Upper lobe of right lung (tissue), 1 donor: ENCODE data around the gene P4HTM. TPM values are rescaled to one million over a fixed set of nuclear protein-coding genes. Genes with fewer than 3 reads are reported as not detected.

Experiments used
- ATAC-seq: fragments of 200-7000 bp; cut with Tn5 transposase; one replicate; pipeline ENCODE4 v1.9.1; 2020; ENCODE audit warnings: mild to moderate bottlenecking, moderate library complexity
- DNase-seq: peaks from one replicate; pipeline ENCODE4 v3.0.0-alpha.2; 2020
- H3K27ac ChIP-seq: fragments of 200-600 bp; one replicate; pipeline ENCODE4 v1.8.0; 2022
- H3K27me3 ChIP-seq: fragments of 200-600 bp; one replicate; pipeline ENCODE4 v1.8.0; 2022; ENCODE audit warnings: mild to moderate bottlenecking
- H3K36me3 ChIP-seq: fragments of 200-600 bp; one replicate; pipeline ENCODE4 v1.8.0; 2022
- H3K4me1 ChIP-seq: fragments of 200-600 bp; one replicate; pipeline ENCODE4 v1.8.0; 2022
- H3K4me3 ChIP-seq: fragments of 200-600 bp; one replicate; pipeline ENCODE4 v1.8.0; 2022; ENCODE audit warnings: mild to moderate bottlenecking
- H3K9me3 ChIP-seq: fragments of 200-600 bp; one replicate; pipeline ENCODE4 v1.8.0; 2022
- CTCF ChIP-seq: fragments of 200-600 bp; IDR thresholded peaks from one replicate; pipeline ENCODE4 v1.8.0; 2022; ENCODE audit warnings: antibody characterized with exemption
- intact Hi-C: fragments of 100-400 bp; cut with DNase I; formaldehyde crosslinking; loops from one replicate; pipeline ENCODE4 v1.11.0; 2022
- total RNA-seq: library from RNA; stranded (reverse); fragmentation: NEBNext Ultra II Directional; extraction: Animal tissue kit (Norgen Biotek cat#: 25700); gene quantifications from one replicate; pipeline ENCODE4 v1.2.1, GENCODE V29; 2021
- donor health status: DM: no; HTN: yes; CAD: no; lungs with severe emphysema.

P4HTM gene
- total RNA-seq, 1 donor from 2014 or later, result 38.0 TPM

GRCh38 chr3:48983096-48983495 lies 6.9 kb upstream of the P4HTM start:
- ATAC-seq (no peak), DNase-seq (no peak)
- Histone ChIP-seq H3K27ac (no peak overlapping the region), H3K4me1 (no peaks in the 10 kb centered on the region), H3K36me3 (peaks cover 75% of the 10 kb centered on the region), H3K9me3 (no peaks in the 10 kb centered on the region), H3K27me3 (no peaks in the 10 kb centered on the region), H3K4me3 (no peak overlapping the region)
- TF ChIP-seq CTCF, result no peak
- intact Hi-C loops, result no loop called here

- DNase-seq (no peak), ATAC-seq (peak; percentile 45)
- H3K4me1 ChIP-seq, result peaks cover 9% of the 10 kb centered on the region
- no peaks in the 10 kb centered on the region for H3K9me3 ChIP-seq
- no peak overlapping the region for H3K4me3 ChIP-seq
- H3K36me3 ChIP-seq, result peaks cover 63% of the 10 kb centered on the region
- intact Hi-C loops, result no loop called here
- H3K27ac ChIP-seq, result no peak overlapping the region
- no peak for TF ChIP-seq CTCF
- H3K27me3 ChIP-seq, result no peaks in the 10 kb centered on the region
These were observed 5.4 kb upstream of the P4HTM start for GRCh38 chr3:48984663-48985062.

- no peak overlapping the region for H3K27ac ChIP-seq
- intact Hi-C loops, result no loop called here
- H3K4me1 ChIP-seq, result peaks cover 11% of the 10 kb centered on the region
- no peaks in the 10 kb centered on the region for H3K9me3 ChIP-seq
- H3K36me3 ChIP-seq, result peaks cover 50% of the 10 kb centered on the region
- DNase-seq, result peak; percentile 3
- no peak for ATAC-seq
- no peaks in the 10 kb centered on the region for H3K27me3 ChIP-seq
- no peak for TF ChIP-seq CTCF
- no peak overlapping the region for H3K4me3 ChIP-seq
These were observed 4.1 kb upstream of the P4HTM start for GRCh38 chr3:48985831-48986376.

- Histone ChIP-seq H3K4me1 (peaks cover 21% of the 10 kb centered on the region), H3K9me3 (no peaks in the 10 kb centered on the region), H3K27me3 (no peaks in the 10 kb centered on the region), H3K4me3 (peak overlapping the region; percentile 89), H3K27ac (peak overlapping the region; percentile 91), H3K36me3 (peaks cover 24% of the 10 kb centered on the region)
- ATAC-seq (no peak), DNase-seq (no peak)
- no peak for TF ChIP-seq CTCF
- intact Hi-C loops, result no loop called here
These were observed 780 bp upstream of the P4HTM start for GRCh38 chr3:48989126-48989795.

GRCh38 chr3:48990636-48991469 lies 812 bp downstream of the P4HTM start:
- Histone ChIP-seq H3K9me3 (no peaks in the 10 kb centered on the region), H3K27ac (peak overlapping the region; percentile 91), H3K36me3 (peaks cover 10% of the 10 kb centered on the region), H3K4me1 (peaks cover 21% of the 10 kb centered on the region), H3K27me3 (no peaks in the 10 kb centered on the region), H3K4me3 (peak overlapping the region; percentile 89)
- intact Hi-C loops, result no loop called here
- DNase-seq (no peak), ATAC-seq (peak; percentile 34)
- TF ChIP-seq CTCF, result no peak
